SK-N-SH (cell line): ENCODE data around the gene ACACB. TPM values are rescaled to one million over a fixed set of nuclear protein-coding genes. Genes with fewer than 3 reads are reported as not detected.

Source experiments
- CTCF ChIA-PET: fragments of 300-600, 350-600 bp; formaldehyde crosslinking; extraction: SDS; loops from one replicate; lab custom pipeline; 2021; lab: Yijun Ruan, JAX
- POLR2A ChIA-PET: fragments of 350-600 bp; sonication (Branson Sonifier 250); formaldehyde crosslinking; extraction: SDS; loops from one replicate; lab custom pipeline; 2020; ENCODE audit warnings: antibody characterized with exemption, inconsistent platforms; lab: Yijun Ruan, JAX
- DNase-seq: peaks from one replicate; pipeline ENCODE4 v3.0.0; 2012
- H2AFZ ChIP-seq: fragments of 200-600 bp; sonication (generic); 2 replicates; pipeline ENCODE4 v1.8.1; 2016; ENCODE audit warnings: antibody characterized with exemption, mild to moderate bottlenecking, low read depth
- H3F3A ChIP-seq: fragments of 200-600 bp; sonication (generic); replicated peaks from 2 replicates; pipeline ENCODE3; 2016; ENCODE audit warnings: antibody characterized with exemption, mild to moderate bottlenecking; ENCODE audit not compliant: insufficient read depth
- H3K27ac ChIP-seq, 2 experiments: fragments of 200-500 bp in 1 of 2; fragments of 200-600 bp in 1 of 2; sonication (Bioruptor generic) in 1 of 2; sonication (generic), shearing (Covaris generic) in 1 of 2; 2 replicates each; pipeline versions ENCODE4 v1.5.1 to v1.6.1; 2014 to 2016; ENCODE audit warnings: low read depth in 2 of 2, inconsistent platforms in 1 of 2, low read length in 1 of 2, mild to moderate bottlenecking in 1 of 2, mixed read lengths in 1 of 2
- H3K27me3 ChIP-seq: fragments of 200-600 bp; sonication (generic), shearing (Covaris generic); 2 replicates; pipeline ENCODE4 v1.6.1; 2016; ENCODE audit warnings: mixed run types; ENCODE audit not compliant: insufficient read depth
- H3K36me3 ChIP-seq, 2 experiments: fragments of 200-500 bp in 1 of 2; fragments of 200-600 bp in 1 of 2; sonication (Bioruptor generic) in 1 of 2; sonication (generic) in 1 of 2; replicated peaks in 1 of 2; 2 replicates each; pipeline versions ENCODE3 to v1.5.1; 2014 to 2016; ENCODE audit warnings: low read length in 1 of 2, mild to moderate bottlenecking in 1 of 2; ENCODE audit not compliant: insufficient read depth in 2 of 2, control insufficient read depth in 1 of 2
- H3K4me1 ChIP-seq, 2 experiments: fragments of 200-500 bp in 1 of 2; fragments of 200-600 bp in 1 of 2; sonication (Bioruptor generic) in 1 of 2; sonication (generic), shearing (Covaris generic) in 1 of 2; 2 replicates each; pipeline versions ENCODE4 v1.5.1 to v1.6.1; 2014 to 2016; ENCODE audit warnings: low read depth in 1 of 2, low read length in 1 of 2, mixed run types in 1 of 2; ENCODE audit not compliant: insufficient read depth in 2 of 2, control insufficient read depth in 1 of 2
- H3K4me2 ChIP-seq: fragments of 200-600 bp; sonication (generic), shearing (Covaris generic); 2 replicates; pipeline ENCODE4 v1.6.1; 2017; ENCODE audit warnings: mixed run types
- H3K4me3 ChIP-seq, 2 experiments: fragments of 200-500 bp in 1 of 2; fragments of 200-600 bp in 1 of 2; sonication (Bioruptor generic) in 1 of 2; sonication (generic), shearing (Covaris generic) in 1 of 2; 2 replicates each; pipeline versions ENCODE4 v1.5.1 to v1.8.1; 2014 to 2016; ENCODE audit warnings: low read depth in 2 of 2, inconsistent platforms in 1 of 2, low read length in 1 of 2, mild to moderate bottlenecking in 1 of 2, mixed read lengths in 1 of 2, moderate library complexity in 1 of 2
- H3K79me2 ChIP-seq: fragments of 200-600 bp; sonication (generic); 2 replicates; pipeline ENCODE4 v1.8.1; 2017; ENCODE audit warnings: mild to moderate bottlenecking; ENCODE audit not compliant: insufficient read depth
- H3K9ac ChIP-seq: fragments of 200-600 bp; sonication (generic); 2 replicates; pipeline ENCODE4 v1.6.1; 2017; ENCODE audit warnings: mixed run types
- H3K9me2 ChIP-seq: fragments of 200-600 bp; sonication (generic); 2 replicates; pipeline ENCODE4 v1.6.1; 2017; ENCODE audit warnings: mixed run types
- H3K9me3 ChIP-seq: fragments of 200-600 bp; sonication (generic); 2 replicates; pipeline ENCODE4 v1.6.1; 2017; ENCODE audit warnings: mixed run types, mild to moderate bottlenecking, moderate library complexity
- H4K20me1 ChIP-seq: fragments of 200-600 bp; sonication (generic); 2 replicates; pipeline ENCODE4 v1.6.1; 2017; ENCODE audit warnings: mild to moderate bottlenecking, mixed run types; ENCODE audit not compliant: insufficient read depth
- EP300 ChIP-seq, 2 experiments: IDR thresholded peaks; 2 replicates each; pipeline versions ENCODE4 v1.4.0 to v1.6.1; 2012; ENCODE audit warnings: borderline replicate concordance in 1 of 2, low read depth in 1 of 2, low read length in 1 of 2
- FOSL2 ChIP-seq: IDR thresholded peaks from 2 replicates; pipeline ENCODE4 v1.4.0; 2012; ENCODE audit warnings: low read depth, mild to moderate bottlenecking, moderate library complexity, borderline replicate concordance
- FOXM1 ChIP-seq: IDR thresholded peaks from 2 replicates; pipeline ENCODE4 v1.4.0; 2012; ENCODE audit warnings: low read depth, mild to moderate bottlenecking
- GABPA ChIP-seq: IDR thresholded peaks from 2 replicates; pipeline ENCODE4 v1.4.0; 2012; ENCODE audit warnings: low read depth, mild to moderate bottlenecking
- RAD21 ChIP-seq: IDR thresholded peaks from 2 replicates; pipeline ENCODE4 v1.6.1; 2012; ENCODE audit warnings: mild to moderate bottlenecking, low read length
- RCOR1 ChIP-seq: fragments of 150-350 bp; IDR thresholded peaks from 2 replicates; pipeline ENCODE4 v1.6.1; 2017; ENCODE audit warnings: antibody characterized with exemption, low read length
- SMC3 ChIP-seq: IDR thresholded peaks from 2 replicates; pipeline ENCODE4 v1.6.1; 2012; ENCODE audit warnings: low read depth, low read length, improper control_type of control experiment
- TAF1 ChIP-seq: IDR thresholded peaks from 2 replicates; pipeline ENCODE4 v1.6.1; 2012; ENCODE audit warnings: low read depth, mild to moderate bottlenecking, low read length, moderate library complexity, borderline replicate concordance
- WGBS: methylation state at CpG from one replicate; pipeline ENCODE4 v1.1.6; 2017; ENCODE audit warnings: low lambda C conversion rate; 5-methylcytosine and 5-hydroxymethylcytosine counted together
- polyA plus RNA-seq, 3 experiments: library from polyadenylated mRNA; depleted of rRNA; stranded (reverse); fragments of >200 nt; gene quantifications; 2 replicates each; pipeline ENCODE4 v1.2.3, GENCODE V29; 2012
- TF ChIP-seq, protein P1 (sequence below): fragments of 200-600 bp; sonication (generic); IDR thresholded peaks from 2 replicates; pipeline ENCODE4 v1.6.1; 2017; ENCODE audit warnings: antibody characterized with exemption, mild to moderate bottlenecking, moderate library complexity
- TF ChIP-seq, protein P2 (sequence below): fragments of 150-350 bp; IDR thresholded peaks from 2 replicates; pipeline ENCODE4 v1.6.1; 2017; ENCODE audit warnings: antibody characterized with exemption, low read length, low read depth, borderline replicate concordance

Gene ACACB
- polyA plus RNA-seq, 1 of the 3 experiments (the other 2 are of a cell fraction) = 6.1 TPM

DNA sequence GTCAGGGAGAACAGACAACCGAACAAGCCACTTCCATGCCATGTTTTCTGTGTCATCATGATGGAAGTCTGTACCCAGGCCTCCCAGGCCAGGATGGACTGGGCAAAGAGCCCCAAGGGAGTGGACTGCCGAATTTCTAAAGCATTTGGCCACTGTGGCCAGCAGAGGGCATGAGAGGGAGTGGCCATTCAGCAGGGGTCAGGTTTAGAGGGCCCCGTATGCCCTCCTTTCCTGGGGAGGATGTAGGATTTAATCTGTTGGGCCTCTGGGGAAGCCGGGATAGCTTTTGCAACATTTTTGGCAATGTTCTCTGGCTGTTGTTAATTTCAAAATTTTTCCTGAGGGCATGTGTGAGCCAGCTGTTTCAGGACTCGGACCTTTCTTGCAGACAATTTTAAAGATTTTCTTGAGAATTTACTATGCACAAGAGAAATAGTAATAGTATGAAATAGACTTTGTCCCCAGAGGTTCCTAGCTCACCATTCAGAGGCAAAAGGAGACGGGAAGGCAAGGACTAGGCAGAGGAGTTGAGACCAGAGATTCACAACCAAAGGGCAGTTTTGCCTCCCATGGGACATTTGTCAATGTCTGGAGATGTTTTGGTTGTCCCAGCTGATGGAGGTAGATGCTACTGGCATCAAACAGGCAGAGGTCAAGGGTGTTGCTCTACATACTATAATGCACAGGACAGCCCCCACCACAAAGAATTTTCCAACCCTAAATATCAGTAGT is 18.0 kb downstream of the ACACB start:
- Histone ChIP-seq H3F3A (no peaks in the 10 kb centered on the region), H3K4me2 (no peak overlapping the region), H3K27me3 (no peaks in the 10 kb centered on the region), H3K27ac (no peak overlapping the region), H4K20me1 (no peaks in the 10 kb centered on the region), H3K9ac (no peak overlapping the region), H3K9me2 (no peaks in the 10 kb centered on the region), H3K9me3 (no peaks in the 10 kb centered on the region), H3K79me2 (no peaks in the 10 kb centered on the region), H3K4me3 (no peak overlapping the region), H2AFZ (no peak overlapping the region), H3K36me3 (no peaks in the 10 kb centered on the region), H3K4me1 (peaks cover 0 to 7% of the 10 kb centered on the region in 2 experiments; a peak in 1 of 4 replicates)
- CTCF ChIA-PET = interaction anchor here (0.7 to 1.8 kb wide), 6 partner anchors 9 to 260 kb away, joined by 3 to 9 read pairs (median 4); partner anchors contain the start of gene ACACB
- TF ChIP-seq EP300 (IDR thresholded peaks at IDR 0.05; ENCODE audit: borderline replicate concordance in 1 of 2, low read depth in 1 of 2, low read length in 1 of 2) (no peak), RAD21 (peak; percentile 37), GABPA (no peak), FOXM1 (no peak), TAF1 (no peak), SMC3 (peak; percentile 40), FOSL2 (no peak)
- TF ChIP-seq, protein P1, sequence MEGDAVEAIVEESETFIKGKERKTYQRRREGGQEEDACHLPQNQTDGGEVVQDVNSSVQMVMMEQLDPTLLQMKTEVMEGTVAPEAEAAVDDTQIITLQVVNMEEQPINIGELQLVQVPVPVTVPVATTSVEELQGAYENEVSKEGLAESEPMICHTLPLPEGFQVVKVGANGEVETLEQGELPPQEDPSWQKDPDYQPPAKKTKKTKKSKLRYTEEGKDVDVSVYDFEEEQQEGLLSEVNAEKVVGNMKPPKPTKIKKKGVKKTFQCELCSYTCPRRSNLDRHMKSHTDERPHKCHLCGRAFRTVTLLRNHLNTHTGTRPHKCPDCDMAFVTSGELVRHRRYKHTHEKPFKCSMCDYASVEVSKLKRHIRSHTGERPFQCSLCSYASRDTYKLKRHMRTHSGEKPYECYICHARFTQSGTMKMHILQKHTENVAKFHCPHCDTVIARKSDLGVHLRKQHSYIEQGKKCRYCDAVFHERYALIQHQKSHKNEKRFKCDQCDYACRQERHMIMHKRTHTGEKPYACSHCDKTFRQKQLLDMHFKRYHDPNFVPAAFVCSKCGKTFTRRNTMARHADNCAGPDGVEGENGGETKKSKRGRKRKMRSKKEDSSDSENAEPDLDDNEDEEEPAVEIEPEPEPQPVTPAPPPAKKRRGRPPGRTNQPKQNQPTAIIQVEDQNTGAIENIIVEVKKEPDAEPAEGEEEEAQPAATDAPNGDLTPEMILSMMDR = peak; percentile 60
- POLR2A ChIA-PET = no interaction called here
- WGBS = 56% methylated on average over 4 of the region's 6 CpGs
- DNase-seq = peak; percentile 60

DNA sequence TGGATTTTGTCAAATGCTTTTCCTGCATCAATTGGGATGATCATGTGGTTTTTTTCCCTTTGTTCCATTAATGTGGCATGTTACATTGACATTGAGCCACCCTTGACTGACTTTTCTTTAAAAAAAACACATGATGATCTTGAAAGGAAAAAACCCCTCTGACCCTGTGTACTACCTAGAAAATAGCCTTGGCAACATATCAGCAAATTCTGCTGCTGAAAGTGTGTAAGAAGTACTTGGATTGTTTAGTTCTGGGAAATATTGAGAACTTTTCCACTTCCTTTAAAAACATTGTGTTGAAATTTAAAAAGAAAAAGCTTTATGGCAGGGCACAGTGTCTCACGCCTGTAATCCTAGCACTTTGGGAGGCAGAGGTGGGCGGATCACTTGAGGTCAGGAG is 20.7 kb downstream of the ACACB start:
- Histone ChIP-seq H3K27me3 (no peaks in the 10 kb centered on the region), H3K4me2 (no peak overlapping the region), H3K79me2 (no peaks in the 10 kb centered on the region), H3K9me3 (no peaks in the 10 kb centered on the region), H3K9me2 (no peaks in the 10 kb centered on the region), H3K4me1 (no peaks in the 10 kb centered on the region), H3K27ac (no peak overlapping the region), H3K36me3 (no peaks in the 10 kb centered on the region), H3K4me3 (no peak overlapping the region), H3K9ac (no peak overlapping the region), H2AFZ (no peak overlapping the region), H4K20me1 (no peaks in the 10 kb centered on the region), H3F3A (no peaks in the 10 kb centered on the region)
- 97% methylated on average over 2 of the region's 2 CpGs for WGBS
- TF ChIP-seq RCOR1 = no peak
- TF ChIP-seq, protein P2, sequence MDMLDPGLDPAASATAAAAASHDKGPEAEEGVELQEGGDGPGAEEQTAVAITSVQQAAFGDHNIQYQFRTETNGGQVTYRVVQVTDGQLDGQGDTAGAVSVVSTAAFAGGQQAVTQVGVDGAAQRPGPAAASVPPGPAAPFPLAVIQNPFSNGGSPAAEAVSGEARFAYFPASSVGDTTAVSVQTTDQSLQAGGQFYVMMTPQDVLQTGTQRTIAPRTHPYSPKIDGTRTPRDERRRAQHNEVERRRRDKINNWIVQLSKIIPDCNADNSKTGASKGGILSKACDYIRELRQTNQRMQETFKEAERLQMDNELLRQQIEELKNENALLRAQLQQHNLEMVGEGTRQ = no peak
- TF ChIP-seq, protein P1 = no peak
- DNase-seq = no peak
- POLR2A ChIA-PET = no interaction called here
- CTCF ChIA-PET = interaction anchor here (1.4 kb wide), 1 partner anchor 248 kb away, joined by 6 read pairs; no protein-coding TSS in a partner anchor
